ENCODE results near the gene UBC. TPM values are rescaled to one million over a fixed set of nuclear protein-coding genes. Genes with fewer than 3 reads are reported as not detected.
A peak's percentile ranks its signal among the peaks of the same experiment; 100 is the strongest.

The UBC gene
- total and polyA plus RNA-seq, 9 of the 15 experiments (the other 6 are each of a cell fraction or from before 2014, with no cell fraction given): 533 to 1,153 (median 813) TPM

GRCh38 chr12:124864326-124864752, 50.1 kb downstream of the UBC start (continued):
- TF ChIP-seq HDAC1 (IDR thresholded peaks at IDR 0.05): no peak
- no peak for TF ChIP-seq ZNF311 (CRISPR knock-in tag; IDR thresholded peaks at IDR 0.05)
- no peak for TF ChIP-seq TEAD1 (CRISPR knock-in tag; IDR thresholded peaks at IDR 0.05)
- 0 out of 2 replicates have a peak, but pooled peaks have one; percentile 4 for TF ChIP-seq HDAC2 (IDR thresholded peaks at IDR 0.05)
- no peak for TF ChIP-seq ZNF512 (tag; IDR thresholded peaks at IDR 0.05)
- no peak for TF ChIP-seq BCOR (IDR thresholded peaks at IDR 0.05)
- no peak for TF ChIP-seq RBM22 (IDR thresholded peaks at IDR 0.05; ENCODE audit: low read depth, low read length, poor library complexity, severe bottlenecking)
- TF ChIP-seq, protein P1, sequence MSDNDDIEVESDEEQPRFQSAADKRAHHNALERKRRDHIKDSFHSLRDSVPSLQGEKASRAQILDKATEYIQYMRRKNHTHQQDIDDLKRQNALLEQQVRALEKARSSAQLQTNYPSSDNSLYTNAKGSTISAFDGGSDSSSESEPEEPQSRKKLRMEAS (CRISPR knock-in tag; IDR thresholded peaks at IDR 0.05): peak; percentile 62; the same call in 1 of the 2 replicates
- no peak for TF ChIP-seq PPARD (CRISPR knock-in tag; IDR thresholded peaks at IDR 0.05)
- TF ChIP-seq, protein P2, sequence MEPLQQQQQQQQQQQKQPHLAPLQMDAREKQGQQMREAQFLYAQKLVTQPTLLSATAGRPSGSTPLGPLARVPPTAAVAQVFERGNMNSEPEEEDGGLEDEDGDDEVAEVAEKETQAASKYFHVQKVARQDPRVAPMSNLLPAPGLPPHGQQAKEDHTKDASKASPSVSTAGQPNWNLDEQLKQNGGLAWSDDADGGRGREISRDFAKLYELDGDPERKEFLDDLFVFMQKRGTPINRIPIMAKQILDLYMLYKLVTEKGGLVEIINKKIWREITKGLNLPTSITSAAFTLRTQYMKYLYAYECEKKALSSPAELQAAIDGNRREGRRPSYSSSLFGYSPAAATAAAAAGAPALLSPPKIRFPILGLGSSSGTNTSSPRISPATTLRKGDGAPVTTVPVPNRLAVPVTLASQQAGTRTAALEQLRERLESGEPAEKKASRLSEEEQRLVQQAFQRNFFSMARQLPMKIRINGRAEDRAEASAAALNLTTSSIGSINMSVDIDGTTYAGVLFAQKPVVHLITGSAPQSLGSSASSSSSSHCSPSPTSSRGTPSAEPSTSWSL (CRISPR knock-in tag; IDR thresholded peaks at IDR 0.05; ENCODE audit: borderline replicate concordance): no peak
- TF ChIP-seq, protein P3, sequence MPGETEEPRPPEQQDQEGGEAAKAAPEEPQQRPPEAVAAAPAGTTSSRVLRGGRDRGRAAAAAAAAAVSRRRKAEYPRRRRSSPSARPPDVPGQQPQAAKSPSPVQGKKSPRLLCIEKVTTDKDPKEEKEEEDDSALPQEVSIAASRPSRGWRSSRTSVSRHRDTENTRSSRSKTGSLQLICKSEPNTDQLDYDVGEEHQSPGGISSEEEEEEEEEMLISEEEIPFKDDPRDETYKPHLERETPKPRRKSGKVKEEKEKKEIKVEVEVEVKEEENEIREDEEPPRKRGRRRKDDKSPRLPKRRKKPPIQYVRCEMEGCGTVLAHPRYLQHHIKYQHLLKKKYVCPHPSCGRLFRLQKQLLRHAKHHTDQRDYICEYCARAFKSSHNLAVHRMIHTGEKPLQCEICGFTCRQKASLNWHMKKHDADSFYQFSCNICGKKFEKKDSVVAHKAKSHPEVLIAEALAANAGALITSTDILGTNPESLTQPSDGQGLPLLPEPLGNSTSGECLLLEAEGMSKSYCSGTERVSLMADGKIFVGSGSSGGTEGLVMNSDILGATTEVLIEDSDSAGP (CRISPR knock-in tag; IDR thresholded peaks at IDR 0.05): no peak
- TF ChIP-seq ELF2 (CRISPR knock-in tag; IDR thresholded peaks at IDR 0.05): no peak
- no peak for TF ChIP-seq TCF7 (IDR thresholded peaks at IDR 0.05; ENCODE audit: borderline replicate concordance)
- 0 out of 2 replicates have a peak, but pooled peaks have one; percentile 10 for TF ChIP-seq GABPB2 (CRISPR knock-in tag; conservative IDR thresholded peaks at IDR 0.05)
- no peak for TF ChIP-seq ZBTB34 (CRISPR knock-in tag; IDR thresholded peaks at IDR 0.05)
- TF ChIP-seq, protein P4, sequence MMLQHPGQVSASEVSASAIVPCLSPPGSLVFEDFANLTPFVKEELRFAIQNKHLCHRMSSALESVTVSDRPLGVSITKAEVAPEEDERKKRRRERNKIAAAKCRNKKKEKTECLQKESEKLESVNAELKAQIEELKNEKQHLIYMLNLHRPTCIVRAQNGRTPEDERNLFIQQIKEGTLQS (IDR thresholded peaks at IDR 0.05): no peak
- TF ChIP-seq, protein P4 (CRISPR knock-in tag; conservative IDR thresholded peaks at IDR 0.05): no peak
- TF ChIP-seq BRCA1 (IDR thresholded peaks at IDR 0.05): no peak
- TF ChIP-seq BRCA1 (CRISPR knock-in tag; IDR thresholded peaks at IDR 0.05): no peak
- no peak for TF ChIP-seq ZNF785 (CRISPR knock-in tag; IDR thresholded peaks at IDR 0.05)
- TF ChIP-seq, protein P5, sequence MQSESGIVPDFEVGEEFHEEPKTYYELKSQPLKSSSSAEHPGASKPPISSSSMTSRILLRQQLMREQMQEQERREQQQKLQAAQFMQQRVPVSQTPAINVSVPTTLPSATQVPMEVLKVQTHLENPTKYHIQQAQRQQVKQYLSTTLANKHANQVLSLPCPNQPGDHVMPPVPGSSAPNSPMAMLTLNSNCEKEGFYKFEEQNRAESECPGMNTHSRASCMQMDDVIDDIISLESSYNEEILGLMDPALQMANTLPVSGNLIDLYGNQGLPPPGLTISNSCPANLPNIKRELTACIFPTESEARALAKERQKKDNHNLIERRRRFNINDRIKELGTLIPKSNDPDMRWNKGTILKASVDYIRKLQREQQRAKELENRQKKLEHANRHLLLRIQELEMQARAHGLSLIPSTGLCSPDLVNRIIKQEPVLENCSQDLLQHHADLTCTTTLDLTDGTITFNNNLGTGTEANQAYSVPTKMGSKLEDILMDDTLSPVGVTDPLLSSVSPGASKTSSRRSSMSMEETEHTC (IDR thresholded peaks at IDR 0.05): no peak
- TF ChIP-seq MEIS2 (IDR thresholded peaks at IDR 0.05; ENCODE audit: partially characterized antibody): no peak

Data from K562 (cell line).